ENCODE results near the gene TPX2.
"Not testable (repeated sequence)": the region's sequence is repeated elsewhere in the genome, so short reads cannot be mapped to it uniquely, and the experiment has no call there.

The TPX2 gene

DNA sequence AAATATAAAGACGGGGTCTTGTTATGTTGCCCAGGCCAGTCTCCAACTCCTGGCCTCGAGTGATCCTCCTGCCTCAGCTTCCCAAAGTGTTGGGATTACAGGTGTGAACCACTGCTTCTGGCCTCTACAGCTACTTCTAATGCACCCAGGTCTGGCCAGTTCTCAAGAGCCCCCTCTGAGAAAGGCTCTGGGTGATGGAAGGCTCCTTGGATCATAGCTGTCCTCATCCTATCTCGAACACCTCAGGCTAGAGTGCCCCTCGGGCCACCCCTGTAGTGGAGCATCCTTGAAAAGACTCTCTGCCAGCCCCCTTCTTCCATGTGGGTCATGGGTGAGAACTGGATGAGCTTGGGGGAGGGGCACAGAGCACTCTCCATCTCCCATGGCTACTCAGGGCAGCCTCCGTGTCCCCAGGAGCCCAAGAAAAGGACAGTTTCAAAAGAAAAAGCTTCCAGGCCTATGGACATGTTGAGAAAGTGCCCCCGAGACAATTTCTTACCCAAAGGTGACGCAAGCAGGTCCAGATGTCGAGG, 79.4 kb downstream of the TPX2 start:
- DNase-seq: no peak

DNA sequence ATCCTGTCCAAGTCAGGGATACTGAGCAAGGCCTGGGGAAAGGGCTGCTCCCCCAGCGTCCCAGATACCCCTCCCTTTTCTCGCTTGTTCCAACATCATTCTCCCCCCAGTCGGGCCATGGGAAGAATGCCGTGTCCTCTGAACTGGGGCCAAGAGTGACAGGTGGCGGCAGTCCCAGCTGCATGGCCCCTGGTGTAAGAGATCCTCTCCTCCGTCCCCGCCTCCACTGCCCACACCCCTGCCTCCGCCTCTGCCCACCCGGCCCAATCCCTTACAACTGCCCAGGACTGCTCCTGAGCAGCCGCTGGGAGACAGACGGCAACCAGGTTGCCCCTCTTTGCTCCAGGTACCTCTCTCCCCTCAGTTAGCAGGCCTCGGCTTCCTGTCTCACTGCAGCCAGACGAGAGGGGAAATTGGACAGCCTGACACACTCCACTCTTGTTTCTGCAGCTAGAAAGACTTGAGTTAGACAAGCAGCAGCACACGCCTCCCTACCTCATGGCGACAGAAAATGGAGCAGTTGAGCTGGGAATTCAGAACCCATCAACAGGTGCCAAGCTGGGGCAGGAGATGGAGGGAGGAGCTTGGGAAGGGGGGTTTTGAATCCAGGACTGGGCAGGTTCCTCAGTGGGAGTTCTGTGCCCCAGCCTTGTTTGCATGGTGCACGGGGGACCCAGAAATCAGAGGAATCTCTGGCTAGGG, 80.1 kb downstream of the TPX2 start, which contains the start of gene MYLK2:
Gene MYLK2 (plus strand): TSS at position 274 of the 702 bp plus-strand sequence. CDS start 225 bp downstream, at position 499.
- DNase-seq: no peak

DNA sequence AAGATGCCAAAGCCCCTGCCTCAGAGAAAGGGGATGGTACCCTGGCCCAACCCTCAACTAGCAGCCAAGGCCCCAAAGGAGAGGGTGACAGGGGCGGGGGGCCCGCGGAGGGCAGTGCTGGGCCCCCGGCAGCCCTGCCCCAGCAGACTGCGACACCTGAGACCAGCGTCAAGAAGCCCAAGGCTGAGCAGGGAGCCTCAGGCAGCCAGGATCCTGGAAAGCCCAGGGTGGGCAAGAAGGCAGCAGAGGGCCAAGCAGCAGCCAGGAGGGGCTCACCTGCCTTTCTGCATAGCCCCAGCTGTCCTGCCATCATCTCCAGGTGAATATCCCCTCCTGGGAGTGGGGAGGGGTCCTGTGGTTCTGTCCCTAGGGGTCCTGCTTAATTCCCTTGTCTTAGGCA, 81.1 kb downstream of the TPX2 start:
- DNase-seq: no peak

DNA sequence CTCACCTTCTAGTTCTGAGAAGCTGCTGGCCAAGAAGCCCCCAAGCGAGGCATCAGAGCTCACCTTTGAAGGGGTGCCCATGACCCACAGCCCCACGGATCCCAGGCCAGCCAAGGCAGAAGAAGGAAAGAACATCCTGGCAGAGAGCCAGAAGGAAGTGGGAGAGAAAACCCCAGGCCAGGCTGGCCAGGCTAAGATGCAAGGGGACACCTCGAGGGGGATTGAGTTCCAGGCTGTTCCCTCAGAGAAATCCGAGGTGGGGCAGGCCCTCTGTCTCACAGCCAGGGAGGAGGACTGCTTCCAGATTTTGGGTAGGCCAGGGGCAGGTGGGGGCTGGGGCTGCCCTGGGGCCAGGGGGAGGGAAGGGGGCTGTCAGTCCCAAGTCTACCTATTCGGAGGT, 82.3 kb downstream of the TPX2 start:
- DNase-seq: no peak

DNA sequence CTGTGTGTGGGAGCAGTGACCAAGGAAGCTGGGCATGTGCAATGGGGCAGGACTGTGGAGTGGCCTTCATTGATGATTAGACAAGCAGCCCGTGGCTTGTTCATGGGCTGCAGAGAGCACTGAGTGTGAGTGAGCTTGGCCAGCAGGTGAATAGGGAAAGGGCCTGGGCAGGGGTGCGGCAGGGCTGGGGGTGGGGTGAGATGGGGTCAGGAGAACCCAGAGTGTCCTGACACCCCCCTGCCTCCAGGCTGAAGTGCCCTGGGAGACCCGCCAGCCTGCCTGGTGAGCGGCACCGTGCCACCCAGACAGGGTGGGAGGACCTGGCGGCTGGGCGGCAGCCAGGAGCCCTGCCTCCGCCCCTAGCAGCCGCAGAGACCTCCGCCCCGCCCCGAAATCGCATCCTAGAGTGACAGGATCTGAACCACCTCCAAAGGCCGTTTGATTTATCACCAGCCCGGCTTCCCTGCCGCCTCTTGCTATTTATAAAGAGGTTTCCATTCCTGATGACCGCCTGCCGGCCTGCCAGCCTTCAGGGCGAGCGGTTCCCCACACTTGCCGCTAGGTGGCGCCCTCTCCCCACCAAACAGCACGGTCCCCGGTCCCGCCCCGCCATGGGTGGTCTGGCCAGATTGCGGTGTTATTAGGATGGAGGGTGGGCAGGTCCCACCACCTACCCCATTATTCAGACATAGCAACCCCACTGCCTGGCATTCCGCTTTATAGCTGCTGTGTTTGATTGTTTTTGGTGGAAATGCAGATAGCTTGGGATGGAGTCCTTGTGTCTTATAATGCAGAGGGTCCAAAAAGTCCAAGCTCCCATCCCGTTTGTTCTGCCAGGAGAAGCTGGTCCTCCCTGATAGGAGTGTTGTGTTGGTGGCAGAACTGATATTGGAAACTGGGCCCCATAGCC, 83.6 kb downstream of the TPX2 start:
- DNase-seq: peak; percentile 78

DNA sequence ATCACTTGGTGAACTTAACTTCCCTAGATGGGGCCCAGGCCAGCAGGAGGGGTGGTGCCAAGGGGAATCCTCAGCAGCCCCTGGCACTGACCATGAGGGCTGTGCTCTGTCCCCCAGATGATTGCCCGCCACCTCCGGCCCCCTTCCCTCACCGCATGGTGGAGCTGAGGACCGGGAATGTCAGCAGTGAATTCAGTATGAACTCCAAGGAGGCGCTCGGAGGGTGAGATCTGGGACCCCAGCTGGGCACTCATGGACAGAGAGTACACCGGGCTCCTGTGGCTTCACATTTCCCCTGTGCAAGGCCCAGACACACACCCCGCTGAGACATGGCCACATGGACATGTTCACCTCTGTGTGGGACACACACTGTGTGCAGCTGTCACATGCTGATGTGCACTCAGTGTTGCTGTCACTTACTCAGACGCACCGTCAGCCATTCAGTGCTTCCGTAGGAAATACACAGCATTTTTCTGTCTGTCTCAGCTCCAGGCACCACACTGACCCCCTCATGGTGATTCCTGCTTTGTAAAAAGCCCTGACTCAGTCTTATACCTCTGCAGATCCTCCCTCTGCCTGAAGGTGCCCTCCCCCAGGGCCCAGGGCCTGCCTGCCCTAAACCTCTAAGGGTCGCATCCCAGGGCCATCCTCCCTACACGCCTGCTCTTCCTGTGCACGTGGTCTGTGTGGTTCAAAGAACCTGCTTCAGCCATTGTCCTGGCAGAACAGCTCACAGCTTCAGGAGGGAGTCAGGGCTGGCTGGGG, 84.5 kb downstream of the TPX2 start:
- DNase-seq: no peak

DNA sequence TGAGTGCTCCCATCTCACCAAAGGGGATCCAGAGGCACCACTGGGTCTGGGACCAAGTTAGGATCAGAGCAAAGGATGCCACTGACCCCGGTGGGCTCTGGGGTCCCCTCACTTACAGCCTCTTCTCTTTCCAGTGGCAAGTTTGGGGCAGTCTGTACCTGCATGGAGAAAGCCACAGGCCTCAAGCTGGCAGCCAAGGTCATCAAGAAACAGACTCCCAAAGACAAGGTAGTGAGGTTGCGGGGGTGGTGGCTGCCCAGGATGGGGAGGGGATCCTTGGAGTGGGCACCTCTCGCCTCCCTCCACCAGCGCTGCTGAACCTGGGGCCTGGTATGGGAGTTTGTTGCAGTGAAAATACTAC, 85.0 kb downstream of the TPX2 start:
- DNase-seq: no peak

DNA sequence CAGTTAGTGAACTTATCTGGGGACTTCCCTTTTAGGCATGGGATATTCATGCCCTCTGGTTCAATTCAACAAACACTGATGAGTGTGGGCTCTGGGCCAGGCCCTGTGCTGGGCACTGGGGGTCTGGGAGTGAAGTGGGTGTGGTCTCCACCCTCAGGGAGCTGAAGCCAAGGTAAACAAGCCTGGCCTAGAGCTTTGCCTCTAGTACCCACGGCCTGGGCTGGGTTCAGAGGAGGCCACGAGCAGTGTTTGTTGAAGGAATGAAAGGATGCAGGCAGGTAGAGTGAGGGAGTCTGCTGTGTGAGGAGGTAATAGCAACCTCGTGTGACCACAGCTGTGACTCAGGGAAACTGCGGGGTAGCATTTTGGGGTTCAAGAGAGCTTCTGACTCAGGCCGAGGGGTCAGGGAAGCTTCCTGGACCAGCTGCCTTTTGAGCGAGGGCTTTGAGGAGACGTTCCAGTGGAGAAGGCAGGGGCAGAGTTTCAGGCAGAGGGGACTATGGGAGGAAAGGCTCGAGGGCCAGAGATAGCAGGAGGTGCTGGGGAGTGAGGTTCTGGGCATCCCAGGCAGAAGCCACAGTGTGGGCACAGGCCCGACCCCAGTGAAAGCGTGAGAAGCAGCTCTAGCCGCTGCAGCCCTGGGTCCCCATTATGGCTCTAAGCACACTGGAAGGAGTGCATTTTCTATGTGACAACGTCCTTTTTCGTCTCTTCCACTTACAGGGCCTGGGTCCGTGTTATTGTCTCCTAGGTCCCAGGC, 85.6 kb downstream of the TPX2 start:
- DNase-seq: no peak

DNA sequence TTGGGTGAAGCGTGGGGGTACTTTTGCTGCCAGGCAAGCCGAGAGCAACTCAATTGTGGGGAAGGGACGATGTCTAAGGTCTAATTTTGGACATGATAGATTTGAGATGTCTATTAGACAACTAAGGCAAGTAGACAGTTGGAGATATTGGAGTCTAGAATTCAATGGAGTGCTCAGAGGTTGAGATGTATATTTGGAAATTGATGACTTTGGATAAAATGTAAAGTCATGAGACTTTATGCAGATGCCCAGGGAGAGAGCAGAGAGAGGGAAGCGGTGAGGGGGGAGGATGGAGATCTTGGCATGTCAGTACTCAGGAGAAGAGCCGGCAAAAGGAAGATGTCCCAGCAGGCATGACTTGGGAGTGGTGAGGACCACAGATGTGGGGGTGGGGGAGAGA, 87.0 kb downstream of the TPX2 start:
- no peak for DNase-seq

DNA sequence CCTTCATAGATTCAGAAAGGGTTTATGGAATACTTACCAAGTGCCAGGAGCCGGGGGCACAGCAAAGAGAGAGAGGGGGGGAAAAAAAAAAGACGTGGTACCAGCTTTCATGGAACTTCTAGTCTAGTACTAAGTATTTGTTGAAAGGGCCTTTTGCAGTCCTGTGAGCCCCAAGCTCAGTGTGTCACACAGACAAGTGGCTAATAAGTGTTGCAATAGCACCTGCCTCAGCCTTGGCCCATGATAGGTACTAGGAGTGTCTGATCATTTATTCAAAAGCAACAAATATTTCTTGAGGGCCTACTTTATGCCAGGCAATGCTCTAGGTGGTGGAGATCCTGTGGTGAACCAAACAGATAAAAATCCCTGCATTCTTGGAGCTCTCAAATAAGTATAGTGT, 88.0 kb downstream of the TPX2 start:
- no peak for DNase-seq

DNA sequence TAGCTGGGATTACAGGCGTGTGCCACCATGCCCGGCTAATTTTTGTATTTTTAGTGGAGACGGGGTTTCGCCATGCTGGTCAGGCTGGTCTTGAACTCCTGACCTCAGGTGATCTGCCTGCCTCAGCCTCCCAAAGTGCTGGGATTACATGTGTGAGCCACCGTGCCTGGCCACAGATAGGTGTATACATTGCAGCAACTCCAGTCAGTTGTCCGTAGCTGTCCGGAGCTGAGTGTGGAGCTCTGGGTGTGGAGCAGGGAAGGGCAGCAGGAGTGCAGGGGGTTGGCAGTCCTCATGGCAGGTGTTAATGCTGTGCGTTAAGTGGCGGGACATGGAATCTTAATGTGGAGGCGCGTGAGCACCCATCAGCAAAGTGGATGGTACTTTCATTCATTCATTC, 88.9 kb downstream of the TPX2 start:
- not testable (repeated sequence) for DNase-seq

DNA sequence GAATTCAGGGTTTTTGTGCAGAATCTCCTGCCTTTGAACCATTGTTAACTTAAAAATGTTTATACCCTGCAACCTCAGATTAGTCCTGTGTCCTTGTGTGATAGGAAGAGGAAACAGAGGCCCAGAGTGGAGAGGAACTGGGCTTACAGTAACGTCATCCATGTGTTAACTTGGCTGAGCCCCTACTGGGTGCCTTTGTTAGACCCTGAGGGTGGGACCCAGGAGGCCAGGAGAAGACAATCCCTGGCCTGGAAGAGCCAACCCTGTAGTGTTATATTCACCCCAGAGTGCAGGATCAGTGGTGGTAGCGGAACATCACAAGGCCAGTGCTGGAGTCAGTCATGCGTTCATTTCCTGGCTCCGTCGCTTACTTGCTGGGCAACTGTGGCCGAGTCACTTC, 90.6 kb downstream of the TPX2 start:
- no peak for DNase-seq

DNA sequence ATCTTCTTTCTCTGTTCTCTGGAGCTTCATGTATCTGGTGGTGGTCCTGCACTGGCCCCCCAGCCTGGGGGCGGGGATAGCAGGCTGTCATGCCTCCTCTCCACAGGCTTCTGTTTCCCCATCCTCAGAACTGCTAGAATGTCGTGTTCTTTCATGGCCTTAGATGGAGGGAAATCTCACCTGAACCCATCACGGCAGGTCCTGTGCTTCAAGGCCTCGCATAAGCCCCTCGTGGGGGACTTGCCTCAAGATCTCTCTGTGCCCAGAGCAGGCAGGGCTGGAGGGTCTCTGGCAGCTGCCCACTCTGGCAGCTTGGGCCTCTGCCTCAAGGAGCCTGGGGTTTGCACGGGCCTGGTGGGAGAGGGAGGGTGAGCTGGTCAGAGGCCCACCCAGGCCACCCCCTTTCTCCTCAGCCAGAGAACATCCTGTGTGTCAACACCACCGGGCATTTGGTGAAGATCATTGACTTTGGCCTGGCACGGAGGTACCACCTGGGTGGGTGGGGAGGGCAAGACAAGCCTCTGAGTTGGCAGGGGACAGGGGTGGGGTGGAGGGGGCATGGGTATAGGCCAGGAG, 91.4 kb downstream of the TPX2 start:
- DNase-seq: no peak

DNA sequence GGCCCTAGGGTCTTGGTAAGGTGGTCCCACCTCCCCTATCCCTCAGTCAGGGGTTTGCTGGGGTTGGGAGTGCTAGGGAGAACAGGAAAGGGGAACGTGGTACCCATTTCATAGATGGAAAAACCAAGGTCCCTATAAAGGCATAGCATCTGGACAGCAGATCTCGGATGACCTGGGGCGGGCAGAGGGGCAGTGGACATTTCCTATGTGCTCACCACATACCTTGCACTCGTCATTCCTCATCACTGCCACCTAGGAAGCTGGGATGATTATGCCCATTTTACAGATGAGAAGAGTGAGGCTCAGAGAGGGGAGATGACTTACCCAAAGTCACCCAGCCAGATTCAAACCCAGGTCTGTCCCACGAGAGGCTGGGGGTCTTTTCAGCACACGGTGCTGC, 92.1 kb downstream of the TPX2 start:
- DNase-seq: no peak

DNA sequence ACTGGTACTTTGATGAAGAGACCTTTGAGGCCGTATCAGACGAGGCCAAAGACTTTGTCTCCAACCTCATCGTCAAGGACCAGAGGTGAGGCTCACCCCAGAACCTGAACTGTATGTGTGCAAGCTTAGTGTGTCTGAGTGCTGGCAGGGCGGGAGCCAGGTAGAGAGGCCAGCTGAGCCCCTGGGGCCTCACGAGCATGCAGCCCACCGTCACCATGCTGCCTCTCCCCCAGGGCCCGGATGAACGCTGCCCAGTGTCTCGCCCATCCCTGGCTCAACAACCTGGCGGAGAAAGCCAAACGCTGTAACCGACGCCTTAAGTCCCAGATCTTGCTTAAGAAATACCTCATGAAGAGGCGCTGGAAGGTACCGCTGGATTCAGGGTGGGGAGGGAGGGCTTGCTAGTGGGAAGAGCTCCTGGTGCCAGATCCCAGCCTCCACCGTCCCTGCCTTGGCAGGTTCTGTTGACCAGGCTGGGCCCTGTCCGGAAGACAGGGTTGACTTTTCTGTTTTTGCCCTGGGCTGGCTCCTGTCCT, 92.7 kb downstream of the TPX2 start:
- no peak for DNase-seq

DNA sequence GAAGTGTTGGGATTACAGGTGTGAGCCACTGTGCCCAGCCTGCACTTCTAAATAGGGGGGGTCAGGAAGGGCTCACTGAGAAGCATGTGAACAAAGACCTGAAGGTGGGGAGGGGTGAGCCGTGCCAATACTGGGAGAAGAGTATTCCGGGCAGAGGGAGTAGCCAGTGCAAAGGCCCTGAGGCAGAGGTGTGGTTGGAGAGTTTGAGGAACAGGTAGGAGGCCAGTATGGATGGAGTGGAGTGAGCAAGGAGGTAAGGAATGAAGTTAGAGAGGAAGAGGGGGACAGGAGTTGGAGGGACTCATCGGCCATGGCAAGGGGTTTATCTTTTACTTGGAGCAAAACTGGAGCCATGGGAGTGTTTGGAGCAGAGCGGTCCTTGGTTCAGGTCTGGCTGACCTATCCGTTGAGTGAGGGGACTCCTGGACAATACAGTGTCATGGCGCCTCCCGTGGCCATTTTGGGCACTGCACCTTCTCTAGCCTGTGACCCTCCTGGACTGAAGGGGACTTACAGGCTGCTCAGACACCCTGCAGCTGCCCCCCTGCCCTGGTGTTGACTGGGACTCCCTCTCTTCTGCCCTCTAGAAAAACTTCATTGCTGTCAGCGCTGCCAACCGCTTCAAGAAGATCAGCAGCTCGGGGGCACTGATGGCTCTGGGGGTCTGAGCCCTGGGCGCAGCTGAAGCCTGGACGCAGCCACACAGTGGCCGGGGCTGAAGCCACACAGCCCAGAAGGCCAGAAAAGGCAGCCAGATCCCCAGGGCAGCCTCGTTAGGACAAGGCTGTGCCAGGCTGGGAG, 94.2 kb downstream of the TPX2 start:
- DNase-seq: peak; percentile 76

DNA sequence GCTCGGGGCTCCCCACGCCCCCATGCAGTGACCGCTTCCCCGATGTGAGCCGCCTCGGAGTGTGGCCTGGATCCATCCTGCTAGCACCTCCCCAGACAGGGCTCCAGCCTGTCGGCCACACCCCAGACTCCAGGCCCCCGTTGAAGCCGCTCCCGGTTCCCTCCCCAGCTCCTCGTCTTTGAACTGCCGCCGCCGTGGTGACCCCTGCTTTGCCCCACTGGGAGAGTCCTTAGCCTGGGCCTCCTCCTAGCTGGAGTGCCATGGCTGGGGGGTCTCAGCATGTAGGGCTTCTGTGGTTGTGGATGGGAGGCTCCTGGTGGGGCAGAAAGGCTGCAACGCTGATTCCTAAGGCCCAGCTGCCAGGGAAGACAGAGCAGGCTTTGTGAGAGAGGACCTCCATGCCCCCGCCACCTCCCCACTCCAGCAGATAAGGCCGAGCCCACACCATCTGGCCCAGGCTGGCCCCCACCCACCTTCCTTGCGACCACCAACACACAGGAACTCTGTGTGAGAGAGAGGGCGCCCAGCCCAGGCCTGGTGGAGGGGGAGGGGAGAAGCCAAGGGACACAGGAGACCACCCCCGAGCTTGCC, 94.9 kb downstream of the TPX2 start:
- DNase-seq: no peak

DNA sequence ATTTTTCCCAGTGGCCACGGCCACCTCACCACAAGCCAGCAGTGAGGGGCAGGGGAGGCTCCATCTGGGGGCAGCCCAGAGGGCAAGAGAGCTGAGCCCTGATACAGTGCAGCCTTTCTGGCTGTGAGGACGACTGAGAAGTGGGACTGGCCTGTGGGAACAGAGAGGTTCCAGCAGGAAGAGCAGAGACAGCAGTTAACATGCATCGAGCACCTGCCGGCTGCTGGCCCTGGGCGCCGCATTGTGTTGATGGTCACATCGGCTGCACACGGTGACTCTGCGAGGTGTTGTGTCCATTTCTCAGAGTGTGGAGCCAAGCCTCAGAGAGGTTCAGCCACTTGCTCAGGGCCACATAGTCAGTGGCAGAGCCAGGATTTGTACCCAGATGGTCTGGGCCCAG, 96.5 kb downstream of the TPX2 start:
- no peak for DNase-seq

DNA sequence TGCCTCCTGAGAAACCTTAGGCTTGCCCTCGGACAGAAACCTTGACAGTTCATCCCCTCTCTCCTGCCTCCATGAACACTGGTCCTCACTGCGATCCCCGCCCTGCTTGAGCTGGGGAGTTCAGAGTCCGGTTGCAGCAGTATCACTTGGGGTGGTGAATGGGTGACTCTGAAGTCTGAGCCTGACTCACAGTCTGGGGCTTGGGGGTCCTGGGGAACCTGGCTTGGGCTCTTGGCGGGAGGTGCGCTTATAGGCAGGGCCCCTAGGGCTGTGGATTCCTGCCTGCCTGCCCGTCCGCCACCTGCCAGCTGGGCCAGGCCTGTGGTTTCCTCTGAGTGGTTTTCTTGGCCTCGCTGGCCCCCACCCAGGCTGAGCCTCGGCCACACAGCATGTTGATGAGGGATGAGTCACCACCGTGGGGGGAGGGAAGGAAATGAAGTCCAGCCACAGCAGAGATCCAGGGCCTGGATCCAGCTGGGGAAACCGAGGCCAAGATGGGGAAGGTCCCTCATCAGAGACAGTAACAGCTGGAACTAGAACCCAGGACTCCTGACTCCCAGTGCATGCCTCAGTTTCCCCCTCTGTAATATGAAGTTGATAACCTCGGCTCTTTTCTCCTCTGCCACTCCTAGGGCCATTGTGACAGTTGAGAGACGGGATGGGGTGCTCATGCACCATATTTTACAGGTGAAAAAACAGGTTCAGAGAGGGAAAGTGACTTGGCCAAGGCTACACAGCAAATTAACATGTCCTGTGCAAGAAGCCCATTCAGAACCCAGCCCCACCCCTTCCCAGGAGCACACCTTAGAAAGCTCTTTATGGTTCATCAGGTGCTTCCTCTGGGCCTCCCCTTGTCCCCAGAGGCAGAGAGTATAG, 97.1 kb downstream of the TPX2 start:
- peak; percentile 89 for DNase-seq

Data from hematopoietic multipotent progenitor cell treated with erythropoietin and hydrocortisone succinate and interleukin-3 and kit ligand, for 6 days (in vitro differentiated cells).